Cardiac septum (tissue), 1 donor: ENCODE results near the gene U2AF1L4. TPM values are rescaled to one million over a fixed set of nuclear protein-coding genes. Genes with fewer than 3 reads are reported as not detected.

Experiments used
- DNase-seq: peaks from one replicate; pipeline ENCODE4 v3.0.0-alpha.2; 2020; ENCODE audit warnings: low spot score
- intact Hi-C: fragments of 100-400 bp; cut with DNase I; formaldehyde crosslinking; loops from one replicate; pipeline ENCODE4 v1.14.0; 2022
- total RNA-seq: library from RNA; stranded (reverse); fragmentation: NEBNext Ultra II Directional; extraction: Animal tissue kit (Norgen Biotek cat#: 25700); gene quantifications from one replicate; pipeline ENCODE4 v1.2.1, GENCODE V29; 2021
- donor health status: DM: no; HTN: no; CAD: no.

Gene U2AF1L4
- total RNA-seq, 1 donor from 2014 or later = 24.9 TPM

- no peak for DNase-seq
- intact Hi-C loops = no loop called here
Measured at GRCh38 chr19:35764432-35765315, 19.5 kb upstream of the U2AF1L4 start.

- intact Hi-C loops = no loop called here
- no peak for DNase-seq
Measured at GRCh38 chr19:35760711-35761349, 15.6 kb upstream of the U2AF1L4 start.

GRCh38 chr19:35759697-35760096, 14.5 kb upstream of the U2AF1L4 start:
- DNase-seq = no peak
- intact Hi-C loops = no loop called here

GRCh38 chr19:35757749-35758608, 12.8 kb upstream of the U2AF1L4 start, which contains the start of gene PROSER3:
Gene PROSER3 (plus strand): TSS chr19:35758176. CDS start chr19:35758216, 40 bp downstream.
- intact Hi-C loops = no loop called here
- DNase-seq = peak; percentile 99

GRCh38 chr19:35757231-35757748, 12.1 kb upstream of the U2AF1L4 start:
- DNase-seq = peak; percentile 92
- intact Hi-C loops = no loop called here

- intact Hi-C loops = no loop called here
- DNase-seq = peak; percentile 89
Measured at GRCh38 chr19:35756377-35757230, 11.4 kb upstream of the U2AF1L4 start, which contains the start of gene HSPB6. Gene HSPB6 (minus strand): TSS chr19:35757029. CDS start chr19:35757008, 21 bp downstream.

GRCh38 chr19:35755550-35756376, 10.5 kb upstream of the U2AF1L4 start:
- intact Hi-C loops = no loop called here
- peak; percentile 91 for DNase-seq

GRCh38 chr19:35755131-35755549, 9.9 kb upstream of the U2AF1L4 start:
- intact Hi-C loops = no loop called here
- no peak for DNase-seq

GRCh38 chr19:35754370-35755130, 9.3 kb upstream of the U2AF1L4 start:
- intact Hi-C loops = no loop called here

GRCh38 chr19:35753634-35754369, 8.6 kb upstream of the U2AF1L4 start:
- intact Hi-C loops = no loop called here
- peak; percentile 69 for DNase-seq

More at GRCh38 chr19:35754370-35755130, 9.3 kb upstream of the U2AF1L4 start:
- DNase-seq = no peak

GRCh38 chr19:35752746-35753350, 7.6 kb upstream of the U2AF1L4 start:
- intact Hi-C loops = no loop called here
- DNase-seq = peak; percentile 41

GRCh38 chr19:35751839-35752745, 6.9 kb upstream of the U2AF1L4 start:
- intact Hi-C loops = no loop called here
- DNase-seq = peak; percentile 75

GRCh38 chr19:35750167-35750566, 4.9 kb upstream of the U2AF1L4 start:
- intact Hi-C loops = no loop called here
- peak; percentile 55 for DNase-seq

GRCh38 chr19:35748106-35749020, 3.1 kb upstream of the U2AF1L4 start, which contains the start of gene LIN37:
Gene LIN37 (plus strand): TSS chr19:35748576. CDS start chr19:35748725, 149 bp downstream.
- intact Hi-C loops = no loop called here
- DNase-seq = peak; percentile 99
